Spleen (tissue), 7 donors: Measurements from ENCODE around the gene ENO4.

Source experiments
- CTCF ChIP-seq, 11 experiments: fragments of 200-600 bp in 7 of 11; fragments of 450-650 bp in 4 of 11; sonication (generic) in 4 of 11; IDR thresholded peaks in 8 of 11; conservative IDR thresholded peaks in 3 of 11; 1 replicate in 7 of 11; 2 replicates in 4 of 11; pipeline versions ENCODE4 v1.4.0 to v1.8.0; 2016 to 2021; ENCODE audit warnings: antibody characterized with exemption in 11 of 11, inconsistent platforms in 4 of 11, mild to moderate bottlenecking in 1 of 11
- POLR2AphosphoS5 ChIP-seq, 3 donors: sonication (generic); formaldehyde crosslinking; IDR thresholded peaks; one replicate each; pipeline ENCODE4 v1.5.1; 2017; ENCODE audit warnings: antibody characterized with exemption in 3 of 3
- donor health status: DM: no; HTN: no; CAD: no; lungs with moderate emphysema.
- donor health status: DM: no; HTN: no; CAD: no.
- donor health status: DM: no; HTN: no; CAD: no.

GRCh38 chr10:116873134-116873533 is 23.8 kb downstream of the ENO4 start:
- no peak for TF ChIP-seq CTCF (IDR thresholded peaks at IDR 0.05 in 8 of 11, conservative IDR thresholded peaks at IDR 0.05 in 3 of 11)
- TF ChIP-seq POLR2AphosphoS5 (IDR thresholded peaks at IDR 0.05): no peak
